Pons (tissue), 1 donor: ENCODE results near the gene TMEM178B.
A peak's percentile ranks its signal among the peaks of the same experiment; 100 is the strongest.
"Not testable (repeated sequence)": the region's sequence is repeated elsewhere in the genome, so short reads cannot be mapped to it uniquely, and the experiment has no call there.

Experiments
- DNase-seq: peaks from one replicate; pipeline ENCODE4 v3.0.0-alpha.2; 2016; ENCODE audit warnings: low spot score

The TMEM178B gene

GRCh38 chr7:141074162-141074991, 513 bp downstream of the TMEM178B start:
- peak; percentile 18 for DNase-seq

DNA sequence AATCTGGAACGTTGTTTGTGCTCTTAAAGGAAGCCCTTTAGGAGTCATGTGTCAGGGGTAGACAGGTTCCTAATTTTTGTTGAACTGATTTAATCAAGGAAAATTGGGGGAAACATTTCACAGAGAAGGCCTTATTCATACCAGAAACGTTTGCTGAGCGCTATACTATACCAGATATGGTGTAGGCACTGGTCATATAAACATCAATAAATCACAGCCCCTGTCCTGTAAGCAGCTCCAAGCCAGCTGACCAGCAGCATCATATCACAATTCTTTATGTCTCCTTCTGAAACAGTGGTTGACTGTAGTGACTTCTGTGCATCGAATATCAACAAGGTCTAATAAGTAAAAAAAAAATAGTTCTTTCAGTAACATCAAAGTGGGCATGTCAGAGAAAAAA, 1.1 kb downstream of the TMEM178B start:
- no peak for DNase-seq

GRCh38 chr7:141076377-141076776, 2.5 kb downstream of the TMEM178B start:
- DNase-seq: peak; percentile 37

DNA sequence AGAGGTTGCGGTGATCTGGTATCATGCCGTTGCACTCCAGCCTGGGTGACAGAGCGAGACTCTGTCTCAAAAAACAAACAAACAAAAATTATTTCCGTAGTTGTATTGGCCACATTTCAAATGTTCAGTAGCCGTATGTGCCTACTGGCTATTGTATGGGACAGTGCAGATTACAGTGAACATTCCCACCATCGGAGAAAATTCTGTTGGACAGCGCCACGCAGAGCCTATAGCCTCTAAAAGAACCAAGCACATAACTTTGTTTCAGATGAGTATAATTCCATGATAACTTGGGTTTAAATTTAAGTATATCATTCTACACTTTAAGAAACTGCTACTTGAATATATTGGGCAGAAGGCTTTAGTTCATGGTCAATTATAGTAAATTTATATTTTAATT, 5.4 kb downstream of the TMEM178B start:
- DNase-seq: no peak

DNA sequence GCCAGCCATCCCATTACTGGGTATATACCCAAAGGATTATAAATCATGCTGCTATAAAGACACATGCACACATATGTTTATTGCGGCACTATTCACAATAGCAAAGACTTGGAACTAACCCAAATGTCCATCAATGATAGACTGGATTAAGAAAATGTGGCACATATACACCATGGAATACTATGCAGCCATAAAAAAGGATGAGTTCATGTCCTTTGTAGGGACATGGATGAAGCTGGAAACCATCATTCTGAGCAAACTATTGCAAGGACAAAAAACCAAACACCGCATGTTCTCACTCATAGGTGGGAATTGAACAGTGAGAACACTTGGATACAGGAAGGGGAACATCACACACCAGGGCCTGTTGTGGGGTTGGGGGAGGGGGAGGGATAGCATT, 15.6 kb downstream of the TMEM178B start:
- not testable (repeated sequence) for DNase-seq

GRCh38 chr7:141094336-141095070, 20.6 kb downstream of the TMEM178B start:
- DNase-seq: peak; percentile 56

DNA sequence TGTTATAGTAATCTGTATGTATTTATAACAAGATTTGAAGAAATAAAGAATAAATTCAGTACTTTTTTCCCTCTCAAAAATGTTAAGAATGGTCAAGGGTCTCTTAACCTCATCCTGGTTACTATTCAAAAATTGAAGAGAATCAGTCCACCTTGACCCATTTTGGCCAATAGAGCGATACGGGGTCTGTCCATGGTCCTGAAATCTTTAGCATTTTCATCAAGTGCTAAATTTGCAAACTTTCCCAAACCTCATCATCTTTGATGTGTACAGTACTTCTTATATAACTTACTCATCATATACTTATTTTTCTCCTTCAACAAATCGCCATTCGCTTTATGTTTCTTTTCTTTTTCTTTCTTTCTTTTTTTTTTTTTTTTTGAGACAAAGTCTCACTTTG, 23.6 kb downstream of the TMEM178B start:
- DNase-seq: no peak

- DNase-seq: no peak
Measured at GRCh38 chr7:141102436-141102835, 28.6 kb downstream of the TMEM178B start.

DNA sequence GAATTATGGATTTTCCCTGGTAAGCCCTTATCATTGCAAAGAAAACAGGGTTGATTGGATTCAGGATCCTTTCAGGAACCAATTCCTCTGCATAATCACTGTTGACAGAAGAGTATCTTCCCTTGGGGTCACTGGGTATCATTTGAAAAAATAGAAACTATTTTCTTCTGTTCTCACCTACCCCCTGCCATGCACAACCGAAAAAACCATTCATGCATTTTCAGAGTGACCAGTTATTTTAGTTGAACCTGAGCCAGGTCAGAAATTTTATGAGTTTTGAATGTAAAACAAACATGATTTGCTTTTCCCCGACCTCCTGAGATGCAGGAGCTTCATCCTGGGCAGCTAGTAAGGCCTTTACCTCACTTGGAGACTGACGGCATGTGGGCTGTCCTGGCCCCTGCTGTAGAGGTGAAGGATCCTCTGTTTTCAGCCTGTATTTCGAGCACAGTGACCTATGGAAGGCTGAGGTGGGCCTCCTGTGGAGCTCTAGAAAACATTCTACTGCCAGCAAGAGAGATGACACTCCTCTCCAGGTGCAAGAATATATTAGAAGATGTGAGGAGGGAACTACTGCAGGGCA, 30.1 kb downstream of the TMEM178B start:
- no peak for DNase-seq

GRCh38 chr7:141113131-141113530, 39.3 kb downstream of the TMEM178B start:
- DNase-seq: no peak

DNA sequence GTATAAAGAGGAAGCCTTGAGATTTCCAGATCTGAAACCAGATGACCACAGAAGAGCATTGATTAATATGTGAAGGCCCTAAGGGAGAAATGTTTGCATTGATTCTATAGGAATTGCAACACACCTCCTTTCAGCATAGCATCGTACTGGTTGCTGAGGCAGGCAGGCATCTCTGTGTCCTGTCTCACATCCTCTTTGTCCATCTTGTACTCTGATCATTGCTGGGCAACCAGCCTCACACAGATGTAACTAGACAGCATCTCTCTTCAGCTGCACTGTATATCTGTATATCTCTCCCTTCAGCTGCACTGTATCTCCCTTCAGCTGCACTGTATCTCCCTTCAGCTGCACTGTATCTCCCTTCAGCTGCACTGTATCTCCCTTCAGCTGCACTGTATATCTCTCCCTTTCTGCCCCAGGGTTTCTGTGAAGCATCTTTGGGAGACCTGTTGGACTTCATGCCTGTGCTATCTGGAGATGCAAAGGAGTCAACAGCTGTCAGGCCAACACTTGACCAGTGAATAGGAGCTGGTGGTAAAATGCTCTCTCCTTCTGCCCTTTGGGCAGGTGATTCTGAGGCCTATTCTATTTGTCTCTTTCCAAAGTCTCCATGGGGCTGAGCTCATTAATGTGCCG, 40.3 kb downstream of the TMEM178B start:
- DNase-seq: no peak

GRCh38 chr7:141115965-141116364, 42.1 kb downstream of the TMEM178B start:
- DNase-seq: no peak

DNA sequence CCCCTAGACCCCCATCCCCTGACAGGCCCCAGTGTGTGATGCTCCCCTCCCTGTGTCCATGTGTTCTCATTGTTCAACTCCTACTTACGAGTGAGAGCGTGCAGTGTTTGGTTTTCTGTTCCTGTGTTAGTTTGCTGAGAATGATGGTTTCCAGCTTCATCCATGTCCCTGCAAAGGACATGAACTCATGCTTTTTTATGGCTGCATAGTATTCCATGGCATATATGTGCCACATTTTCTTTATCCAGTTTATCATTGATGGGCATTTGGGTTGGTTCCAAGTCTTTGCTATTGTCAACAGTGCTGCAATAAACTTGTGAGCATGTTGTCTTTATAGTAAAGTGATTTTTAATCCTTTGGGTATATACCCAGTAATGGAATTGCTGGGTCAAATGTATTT, 42.8 kb downstream of the TMEM178B start:
- not testable (repeated sequence) for DNase-seq

DNA sequence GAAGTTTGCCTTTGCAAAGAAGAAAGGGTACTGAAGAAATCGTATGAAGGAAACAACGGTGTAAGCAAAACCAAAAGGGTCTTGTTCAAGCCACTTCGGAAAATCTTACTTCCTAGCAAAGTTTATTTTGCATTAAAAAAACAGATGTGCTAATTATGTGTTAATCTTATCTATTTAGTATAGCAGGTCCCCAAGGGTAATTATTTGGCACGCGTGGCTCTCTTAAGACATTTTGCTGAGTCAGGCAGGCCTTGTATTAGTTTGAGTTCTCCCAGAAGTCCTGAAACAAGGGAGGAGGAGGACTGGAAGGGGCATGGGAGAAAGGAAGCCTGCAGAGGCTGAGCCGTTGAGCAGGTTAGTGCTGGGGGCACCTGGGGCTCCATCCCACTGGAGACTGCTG, 44.9 kb downstream of the TMEM178B start:
- DNase-seq: no peak

DNA sequence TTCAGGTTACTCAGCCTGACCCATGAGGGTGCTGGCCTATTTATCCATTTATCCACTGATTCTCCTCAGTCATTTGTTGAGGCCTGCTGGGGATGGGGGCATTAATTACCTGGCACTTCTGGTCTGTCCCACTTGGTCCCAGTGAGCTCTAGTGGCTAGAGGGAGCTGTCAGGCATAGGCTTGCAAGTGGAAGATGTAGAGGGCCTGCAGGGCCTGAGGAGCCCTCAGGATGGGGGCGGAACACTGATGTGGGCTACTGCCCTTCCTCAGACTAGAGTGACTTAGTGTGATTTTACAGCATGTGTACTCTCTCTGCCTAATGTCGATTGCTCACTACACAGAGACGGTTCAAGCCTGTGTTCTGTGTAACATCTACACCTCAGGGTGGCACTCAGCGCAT, 45.3 kb downstream of the TMEM178B start:
- DNase-seq: no peak

DNA sequence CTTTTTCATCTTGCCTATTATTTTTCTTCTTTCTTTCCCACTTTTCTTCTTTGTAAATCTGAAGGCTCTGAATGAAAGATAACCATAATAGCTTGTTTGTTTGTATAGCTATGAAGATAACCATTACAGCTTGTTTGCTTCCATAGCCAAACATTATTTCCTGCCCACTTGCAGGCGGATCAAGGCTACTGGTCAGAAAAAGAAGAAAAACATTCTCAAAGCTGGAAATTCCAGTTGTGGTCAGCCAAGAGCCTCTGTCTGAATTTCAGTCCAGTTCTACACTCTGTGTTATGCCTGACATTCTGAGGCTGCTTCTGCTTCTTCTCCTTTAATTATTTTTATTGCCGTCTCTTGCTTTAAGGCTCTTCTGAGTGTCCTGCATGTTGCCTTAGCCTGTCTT, 48.9 kb downstream of the TMEM178B start:
- no peak for DNase-seq

- DNase-seq: no peak
Measured at GRCh38 chr7:141123522-141123921, 49.7 kb downstream of the TMEM178B start.

- DNase-seq: no peak
Measured at GRCh38 chr7:141126107-141126506, 52.2 kb downstream of the TMEM178B start.

DNA sequence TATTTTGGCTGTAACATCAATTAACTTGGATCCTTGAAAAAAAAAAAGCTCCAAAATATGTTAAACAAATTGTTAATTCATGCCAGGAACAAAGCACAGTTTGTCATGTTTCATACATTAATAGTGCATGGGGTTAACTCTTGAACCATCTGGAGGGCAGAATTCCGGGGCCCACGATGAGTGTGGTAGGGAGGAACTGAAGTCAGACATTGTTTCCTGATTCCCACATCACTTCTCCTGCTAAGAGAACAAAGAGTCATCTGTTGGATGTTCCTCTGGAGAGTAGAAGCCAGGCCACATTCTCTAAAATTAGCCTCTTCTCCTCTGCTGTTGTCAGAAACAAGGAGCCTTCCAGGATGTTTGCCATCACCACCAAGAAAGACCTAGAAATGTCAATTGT, 54.6 kb downstream of the TMEM178B start:
- DNase-seq: peak; percentile 78

- DNase-seq: no peak
Measured at GRCh38 chr7:141128931-141129330, 55.1 kb downstream of the TMEM178B start.

DNA sequence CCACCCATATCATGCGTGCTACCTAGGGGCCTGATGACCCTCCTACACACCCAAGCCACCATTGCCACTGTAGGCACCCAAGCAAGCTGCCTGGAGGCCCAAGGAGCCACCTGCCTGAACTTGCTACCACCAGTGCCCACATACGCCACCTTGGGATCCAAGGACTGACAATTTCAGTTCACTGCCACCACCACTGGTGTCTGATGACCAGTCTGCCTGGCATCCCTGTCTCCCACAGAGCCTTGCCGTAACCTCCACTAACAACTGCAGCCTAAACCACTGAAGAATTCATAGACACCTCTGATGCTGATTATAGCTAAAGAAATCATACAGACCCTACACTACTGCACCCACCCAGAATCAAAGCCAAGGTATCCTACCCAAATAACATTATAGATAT, 58.8 kb downstream of the TMEM178B start:
- DNase-seq: no peak

DNA sequence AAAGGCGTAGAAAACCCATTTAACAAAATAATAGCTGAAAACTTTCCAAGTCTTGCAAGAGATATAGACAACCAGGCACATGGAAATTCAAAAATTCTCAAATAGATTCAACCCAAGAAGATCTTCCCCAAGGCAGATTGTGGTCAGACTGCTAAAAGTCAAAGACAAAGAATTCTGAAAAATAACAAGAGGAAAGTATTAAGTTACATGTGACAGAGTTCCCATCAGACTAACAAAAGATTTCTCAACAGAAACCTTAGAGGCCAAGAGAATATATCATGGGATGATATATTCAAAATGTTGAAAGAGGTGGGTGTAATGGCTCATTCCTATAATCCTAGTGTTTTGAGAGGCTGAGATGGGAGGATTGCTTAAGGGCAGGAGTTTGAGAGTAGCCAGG, 59.8 kb downstream of the TMEM178B start:
- DNase-seq: no peak

DNA sequence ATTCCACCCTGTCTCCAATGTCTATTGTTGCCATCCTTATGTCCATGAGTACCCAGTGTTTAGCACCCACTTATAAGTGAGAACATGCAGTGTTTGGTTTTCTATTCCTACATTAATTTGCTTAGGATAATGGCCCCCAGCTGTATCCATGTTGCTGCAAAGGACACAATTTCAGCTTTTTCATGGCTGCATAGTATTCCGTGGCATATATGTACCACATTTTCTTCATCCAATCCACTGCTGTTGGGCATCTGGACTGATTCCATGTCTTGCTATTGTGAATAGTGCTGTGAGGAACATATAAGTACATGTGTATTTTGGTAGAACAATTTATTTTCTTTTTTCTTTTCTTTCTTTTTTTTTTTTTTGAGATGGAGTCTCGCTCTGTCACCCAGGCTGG, 68.2 kb downstream of the TMEM178B start:
- DNase-seq: no peak
